HG02571 (cell line): ENCODE results near the gene ZEB2.

Experiments used
- ATAC-seq: cut with Tn5 transposase; IDR thresholded peaks from one replicate; pipeline ENCODE4 v1.9.1; 2021; ENCODE audit warnings: mild to moderate bottlenecking, moderate library complexity; ENCODE audit not compliant: unreplicated experiment

ZEB2 gene

GRCh38 chr2:144361742-144362141, 158.2 kb downstream of the ZEB2 start:
- ATAC-seq, result no peak

- ATAC-seq, result no peak
Observed at GRCh38 chr2:144359684-144360083, 160.2 kb downstream of the ZEB2 start.

DNA sequence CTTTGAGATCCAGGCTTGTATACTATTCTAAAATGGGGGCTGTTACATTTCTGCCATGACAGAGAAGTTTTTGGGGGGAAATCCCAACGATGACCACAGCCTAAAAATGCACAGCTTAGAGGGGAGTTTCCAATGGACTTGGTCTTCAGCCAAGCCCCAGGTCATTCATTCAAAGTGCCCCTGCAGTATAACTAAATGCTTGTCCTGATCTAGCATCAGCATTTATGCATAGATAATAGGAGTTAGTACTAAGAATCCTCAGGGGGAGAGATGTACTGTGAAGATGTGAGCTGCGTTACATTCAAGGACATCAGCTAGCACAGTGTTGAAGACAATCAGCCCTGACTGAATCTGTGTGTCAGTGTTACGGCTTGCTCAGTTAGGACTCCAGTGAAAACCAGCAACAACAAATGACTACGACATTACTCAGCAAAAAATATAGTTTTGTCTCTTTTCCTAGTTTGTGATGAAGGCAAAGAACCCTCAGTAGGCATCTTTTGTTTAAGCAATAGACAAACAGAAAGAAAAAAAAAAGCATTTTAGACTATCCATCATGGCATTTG, 160.9 kb downstream of the ZEB2 start:
- peak; percentile 65 for ATAC-seq

DNA sequence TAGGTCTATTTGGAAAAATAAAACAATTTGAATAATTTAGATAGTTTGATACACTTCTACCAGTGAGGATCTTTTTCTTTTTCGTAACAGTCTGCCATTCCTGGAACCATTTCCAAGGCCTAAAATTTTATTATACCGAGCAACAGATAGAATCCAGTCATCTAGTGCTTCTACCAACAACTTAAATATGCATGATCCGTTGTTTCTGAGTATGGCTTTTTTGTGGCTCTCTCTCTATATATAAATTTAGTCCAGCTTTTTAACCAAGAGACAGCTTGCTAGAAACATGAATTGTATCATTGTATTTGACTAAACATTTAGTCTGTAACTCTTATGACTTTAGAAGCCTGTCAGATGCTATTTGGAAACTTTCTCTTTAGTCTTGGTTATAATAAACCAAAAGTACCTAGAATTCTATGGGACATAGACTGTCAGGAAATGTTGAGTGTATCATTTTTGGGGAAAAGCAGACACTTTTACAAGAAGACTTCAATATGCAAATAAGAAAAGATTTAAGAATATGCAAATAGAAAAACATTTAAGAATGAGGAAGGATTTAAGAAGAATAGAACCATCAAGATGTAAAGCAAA, 161.4 kb downstream of the ZEB2 start:
- peak; percentile 1 for ATAC-seq

DNA sequence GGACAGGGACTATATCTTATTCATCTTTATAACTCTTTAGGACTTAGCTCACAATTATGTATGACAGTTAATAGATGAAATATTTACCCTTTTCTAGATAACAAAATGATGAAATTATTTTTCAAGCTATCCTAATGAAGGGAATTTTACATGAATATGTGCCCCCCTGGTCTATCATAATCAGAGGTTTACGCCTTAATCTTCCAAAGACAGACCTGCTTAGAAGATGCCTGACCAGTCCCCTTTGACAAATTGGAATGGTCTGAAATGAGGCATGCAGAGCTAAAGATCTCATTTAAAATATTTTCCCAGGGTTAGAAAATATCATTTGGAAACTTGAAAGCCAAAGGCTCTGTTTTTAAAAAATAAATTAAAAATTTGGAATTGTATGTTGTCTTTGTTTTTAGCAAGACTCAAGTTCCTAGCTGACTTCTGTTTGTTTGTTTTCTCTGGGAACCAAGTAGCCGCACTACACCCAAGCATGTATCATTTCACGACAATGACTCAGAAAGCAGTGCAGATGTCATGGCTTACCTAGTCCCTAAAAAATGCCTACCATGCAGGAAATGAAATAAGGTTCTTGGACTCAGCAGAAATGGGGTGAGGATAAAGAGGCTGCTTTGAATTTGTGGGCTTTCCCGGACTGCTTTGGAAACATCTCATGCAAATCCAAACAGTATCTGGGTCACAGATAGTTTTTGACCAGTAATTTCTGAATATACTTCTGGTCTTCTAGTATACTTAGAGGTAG, 162.1 kb downstream of the ZEB2 start:
- ATAC-seq, result peak; percentile 67

GRCh38 chr2:144356402-144356801, 163.5 kb downstream of the ZEB2 start:
- ATAC-seq, result no peak

DNA sequence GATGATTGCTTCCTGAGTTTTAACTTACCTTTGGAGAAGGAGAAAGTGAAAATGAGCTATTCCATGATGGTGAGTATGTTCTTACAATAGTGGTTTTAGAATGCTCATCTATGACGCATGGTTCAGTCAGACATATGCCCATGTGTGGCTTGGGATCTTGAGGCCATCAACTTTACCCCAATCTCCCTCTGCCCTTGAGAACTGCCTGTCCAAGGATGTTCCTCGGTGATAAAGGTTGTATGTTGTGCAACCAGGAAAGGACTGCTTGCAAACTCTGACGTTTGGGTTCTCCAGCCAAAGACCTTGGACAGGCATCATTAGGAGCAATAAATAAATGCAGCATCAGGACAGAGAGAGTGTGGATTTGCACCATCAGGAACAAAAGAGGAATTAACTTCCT, 165.0 kb downstream of the ZEB2 start:
- ATAC-seq, result no peak

DNA sequence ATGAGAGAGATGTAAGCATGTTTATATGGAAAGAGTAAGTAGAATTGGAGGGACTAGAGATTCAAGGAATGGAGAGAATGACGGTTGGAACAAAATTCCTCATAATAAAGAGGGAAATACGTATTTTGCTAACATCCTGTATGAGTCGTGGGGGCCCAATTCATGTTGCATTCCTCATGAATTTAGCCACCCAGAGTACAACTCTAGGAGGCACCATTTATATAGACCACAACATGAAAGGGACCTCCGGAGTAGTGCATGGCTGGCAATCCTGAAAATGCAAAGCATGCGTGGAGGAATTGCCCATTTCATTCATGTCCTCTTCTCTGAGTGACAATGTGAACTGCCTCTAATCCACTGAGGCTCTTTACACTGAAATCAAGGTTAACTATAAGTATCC, 168.2 kb downstream of the ZEB2 start:
- ATAC-seq, result no peak

DNA sequence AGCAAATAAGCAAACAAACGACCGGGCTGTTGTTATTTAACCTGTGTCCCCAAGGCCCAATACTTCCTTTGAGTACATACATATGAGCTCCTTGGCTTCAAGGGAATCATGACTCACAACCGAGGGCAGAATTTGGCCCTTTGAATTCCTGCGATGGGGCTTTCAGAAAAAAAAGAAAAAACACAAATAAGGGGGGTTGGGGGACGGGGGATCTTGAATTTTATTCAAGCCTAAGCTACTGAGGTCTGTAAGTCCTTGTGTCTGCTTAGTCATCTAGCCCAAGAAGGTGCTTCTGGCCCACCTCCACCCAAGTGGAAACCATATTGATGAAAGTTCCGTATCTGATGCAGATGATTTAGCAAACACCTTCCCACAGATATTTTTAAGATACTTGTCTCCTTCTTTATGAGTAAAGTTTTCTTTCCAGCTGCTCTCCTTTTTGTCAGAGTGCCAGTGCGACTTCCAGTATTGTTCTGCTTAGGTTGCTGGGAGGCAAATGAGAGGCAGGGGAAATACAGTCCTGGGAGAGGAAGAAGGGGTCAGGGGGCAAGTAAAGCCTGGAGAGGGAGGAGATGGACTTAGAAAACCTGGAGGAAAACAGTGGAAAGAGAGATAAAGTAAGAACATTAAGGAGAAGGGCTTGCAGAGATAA, 169.6 kb downstream of the ZEB2 start:
- ATAC-seq, result no peak

GRCh38 chr2:144349674-144350073, 170.2 kb downstream of the ZEB2 start:
- ATAC-seq, result no peak

- no peak for ATAC-seq
Observed at GRCh38 chr2:144348846-144349245, 171.1 kb downstream of the ZEB2 start.

GRCh38 chr2:144346229-144346628, 173.7 kb downstream of the ZEB2 start:
- no peak for ATAC-seq

GRCh38 chr2:144343145-144343544, 176.8 kb downstream of the ZEB2 start:
- no peak for ATAC-seq

DNA sequence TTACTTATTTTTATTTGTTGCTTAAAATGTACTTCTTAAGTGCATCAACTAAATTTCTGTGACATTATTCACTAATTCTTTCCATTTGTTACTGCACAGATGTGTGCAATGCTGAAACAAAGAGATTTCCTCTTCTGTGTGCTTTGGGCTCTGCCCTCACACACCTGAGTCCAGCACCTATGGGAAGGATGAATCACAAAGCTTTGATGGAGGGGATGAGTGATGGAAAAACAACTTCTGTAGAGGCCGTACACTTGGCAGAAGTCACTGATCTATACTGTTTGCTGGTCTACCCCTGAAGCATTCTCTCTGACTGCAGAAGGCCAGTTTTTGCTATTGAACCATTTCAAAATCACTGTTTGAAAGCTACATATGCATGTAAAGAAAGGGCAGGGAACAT, 178.4 kb downstream of the ZEB2 start:
- no peak for ATAC-seq

- ATAC-seq, result no peak
Observed at GRCh38 chr2:144339048-144339447, 180.9 kb downstream of the ZEB2 start.

GRCh38 chr2:144334551-144334950, 185.4 kb downstream of the ZEB2 start:
- no peak for ATAC-seq
